ENCODE results near the gene SLC35F1.

Gene SLC35F1

DNA sequence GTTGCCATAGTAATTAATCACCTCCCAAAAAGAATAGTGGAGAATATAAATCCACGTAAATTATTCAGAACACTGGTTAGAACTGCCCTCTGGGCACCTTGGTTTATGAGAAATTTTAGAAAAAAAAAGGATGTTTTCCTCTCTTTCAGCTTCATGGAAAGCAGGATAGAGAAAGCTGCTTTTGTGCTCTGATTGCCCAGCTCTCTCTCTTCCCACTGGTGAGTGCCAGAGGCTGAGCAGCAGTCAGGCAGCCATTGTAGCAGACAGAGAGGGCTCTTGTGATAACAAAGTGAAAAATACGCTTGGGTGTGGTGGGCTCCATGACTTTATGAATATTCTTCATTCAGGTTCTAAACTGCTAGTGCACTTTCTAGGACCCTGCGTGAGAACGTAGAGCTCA lies 26.4 kb downstream of the SLC35F1 start:
- ChIA-PET CTCF (no interaction called here), POLR2A (no interaction called here)
- Histone ChIP-seq H3K4me1 (ENCODE audit: control extremely low read depth in 1 of 4, control insufficient read depth in 4 of 4, insufficient read depth in 4 of 4, low read length in 3 of 4) (no peaks in the 10 kb centered on the region), H3K27me3 (replicated peaks in 2 of 5; ENCODE audit: control insufficient read depth in 4 of 5, insufficient read depth in 5 of 5, low read length in 4 of 5) (no peaks in the 10 kb centered on the region), H3K9me3 (ENCODE audit: control extremely low read depth in 1 of 5, control insufficient read depth in 4 of 5, insufficient read depth in 2 of 5, low read depth in 1 of 5, low read length in 4 of 5) (peaks cover 0 to 13% (median 5%) of the 10 kb centered on the region in 5 experiments), H3K27ac (ENCODE audit: insufficient read depth in 1 of 2, low read depth in 1 of 2, low read length in 2 of 2, poor library complexity in 1 of 2, severe bottlenecking in 2 of 2) (no peak overlapping the region), H3K4me3 (ENCODE audit: control insufficient read depth in 1 of 7, extremely low read depth in 1 of 7, insufficient read depth in 4 of 7, low read depth in 2 of 7, low read length in 6 of 7) (no peak overlapping the region), H3K36me3 (ENCODE audit: control insufficient read depth in 4 of 4, insufficient read depth in 4 of 4, low read length in 3 of 4) (no peaks in the 10 kb centered on the region)
- 97% methylated on average over 3 of the region's 4 CpGs for WGBS (ENCODE audit: insufficient coverage)
- no peak for DNase-seq

DNA sequence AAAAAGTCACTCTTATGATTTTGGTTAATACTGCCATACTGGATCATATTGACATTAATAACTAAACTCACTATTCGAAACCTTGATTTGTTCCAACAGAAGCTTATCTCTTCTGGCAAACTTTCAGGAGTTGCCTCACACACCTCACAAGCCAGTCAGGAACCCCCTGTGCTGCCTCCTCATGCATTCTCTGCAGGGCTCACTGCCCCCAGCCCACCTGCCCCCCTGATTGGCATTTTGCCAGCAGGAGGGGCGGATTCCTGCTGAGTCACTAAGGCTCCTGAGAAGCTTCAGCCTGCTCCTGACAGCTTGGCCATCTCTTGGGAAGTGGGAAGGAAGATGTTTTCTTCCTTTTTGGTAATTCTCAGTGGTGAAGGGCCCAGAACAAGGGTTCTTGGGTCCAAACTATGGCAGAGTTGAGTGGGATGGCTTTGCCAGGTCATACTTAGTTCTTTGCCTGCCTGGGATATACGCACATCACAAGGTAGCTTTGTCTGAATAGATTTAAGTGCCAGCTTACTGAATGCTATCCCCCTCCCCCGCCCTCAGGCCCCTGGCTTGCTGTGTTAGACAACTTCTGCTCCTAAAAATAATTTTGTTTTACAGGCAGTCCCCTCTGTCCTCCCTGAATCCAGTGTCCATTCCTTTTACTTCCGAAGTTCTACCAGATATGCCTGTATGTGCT lies 31.4 kb downstream of the SLC35F1 start:
- Histone ChIP-seq H3K4me3 (ENCODE audit: control insufficient read depth in 1 of 7, extremely low read depth in 1 of 7, insufficient read depth in 4 of 7, low read depth in 2 of 7, low read length in 6 of 7) (no peak overlapping the region), H3K27ac (ENCODE audit: insufficient read depth in 1 of 2, low read depth in 1 of 2, low read length in 2 of 2, poor library complexity in 1 of 2, severe bottlenecking in 2 of 2) (no peak overlapping the region), H3K9me3 (ENCODE audit: control extremely low read depth in 1 of 5, control insufficient read depth in 4 of 5, insufficient read depth in 2 of 5, low read depth in 1 of 5, low read length in 4 of 5) (peaks cover 0 to 3% (median 0%) of the 10 kb centered on the region in 5 experiments), H3K4me1 (ENCODE audit: control extremely low read depth in 1 of 4, control insufficient read depth in 4 of 4, insufficient read depth in 4 of 4, low read length in 3 of 4) (no peaks in the 10 kb centered on the region), H3K36me3 (ENCODE audit: control insufficient read depth in 4 of 4, insufficient read depth in 4 of 4, low read length in 3 of 4) (no peaks in the 10 kb centered on the region), H3K27me3 (replicated peaks in 2 of 5; ENCODE audit: control insufficient read depth in 4 of 5, insufficient read depth in 5 of 5, low read length in 4 of 5) (no peaks in the 10 kb centered on the region)
- WGBS (ENCODE audit: insufficient coverage): 96% methylated on average over 4 of the region's 5 CpGs
- ChIA-PET POLR2A (no interaction called here), CTCF (no interaction called here)
- DNase-seq: no peak

DNA sequence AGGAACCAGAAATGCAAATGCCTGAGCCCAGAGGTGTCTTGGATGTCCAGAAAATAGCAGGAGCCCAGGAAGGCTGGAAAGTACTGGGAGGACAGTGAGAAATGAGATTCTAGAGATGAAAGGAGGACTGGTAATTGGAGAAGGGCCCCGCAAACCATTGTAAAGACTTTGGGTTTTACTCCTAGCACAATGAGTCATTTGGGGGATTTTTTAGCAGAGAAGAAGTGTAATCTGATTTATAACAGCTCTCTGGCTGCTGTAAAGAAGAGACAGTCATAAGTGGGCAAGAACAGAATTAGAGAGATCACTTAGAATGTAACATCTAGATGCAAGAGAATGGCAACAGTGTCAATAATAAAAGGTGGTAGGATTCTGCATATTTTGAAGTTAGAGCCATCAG lies 40.2 kb downstream of the SLC35F1 start:
- 100% methylated on average over 1 of the region's 1 CpG for WGBS (ENCODE audit: insufficient coverage)
- CTCF ChIA-PET: interaction anchor here (0.9 kb wide), 1 partner anchor 14 kb away, joined by 3 read pairs; no protein-coding TSS in a partner anchor
- Histone ChIP-seq H3K36me3 (ENCODE audit: control insufficient read depth in 4 of 4, insufficient read depth in 4 of 4, low read length in 3 of 4) (no peaks in the 10 kb centered on the region), H3K27ac (ENCODE audit: insufficient read depth in 1 of 2, low read depth in 1 of 2, low read length in 2 of 2, poor library complexity in 1 of 2, severe bottlenecking in 2 of 2) (no peak overlapping the region), H3K27me3 (replicated peaks in 2 of 5; ENCODE audit: control insufficient read depth in 4 of 5, insufficient read depth in 5 of 5, low read length in 4 of 5) (peaks cover 0 to 2% (median 0%) of the 10 kb centered on the region in 5 experiments), H3K9me3 (ENCODE audit: control extremely low read depth in 1 of 5, control insufficient read depth in 4 of 5, insufficient read depth in 2 of 5, low read depth in 1 of 5, low read length in 4 of 5) (no peaks in the 10 kb centered on the region), H3K4me1 (ENCODE audit: control extremely low read depth in 1 of 4, control insufficient read depth in 4 of 4, insufficient read depth in 4 of 4, low read length in 3 of 4) (no peaks in the 10 kb centered on the region), H3K4me3 (ENCODE audit: control insufficient read depth in 1 of 7, extremely low read depth in 1 of 7, insufficient read depth in 4 of 7, low read depth in 2 of 7, low read length in 6 of 7) (no peak overlapping the region)
- POLR2A ChIA-PET: no interaction called here
- DNase-seq: no peak

DNA sequence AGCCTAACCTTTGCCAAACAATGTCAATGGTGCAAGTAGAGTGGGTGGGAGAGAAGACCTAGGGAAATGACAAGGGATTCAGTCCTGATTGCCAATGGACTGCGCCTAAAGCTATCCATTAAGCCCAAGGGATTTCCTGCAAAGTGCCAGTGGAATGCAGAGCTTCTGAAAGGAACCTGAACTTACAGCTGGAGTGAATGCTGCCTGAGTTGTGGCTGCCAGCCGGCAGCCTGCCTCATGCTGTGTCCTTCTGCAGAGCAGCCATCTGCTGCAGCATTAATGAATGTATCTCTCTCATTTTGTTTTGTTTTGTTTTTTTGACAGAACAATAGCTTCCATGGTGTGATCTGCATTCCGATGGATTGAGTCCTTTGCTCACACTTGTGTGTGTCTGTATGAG lies 44.7 kb downstream of the SLC35F1 start:
- DNase-seq: no peak
- ChIA-PET POLR2A (no interaction called here), CTCF (no interaction called here)
- WGBS (ENCODE audit: insufficient coverage): 38% methylated on average over 3 of the region's 3 CpGs
- no peaks in the 10 kb centered on the region for H3K36me3 ChIP-seq (ENCODE audit: control insufficient read depth in 4 of 4, insufficient read depth in 4 of 4, low read length in 3 of 4)
- no peak overlapping the region for H3K27ac ChIP-seq (ENCODE audit: insufficient read depth in 1 of 2, low read depth in 1 of 2, low read length in 2 of 2, poor library complexity in 1 of 2, severe bottlenecking in 2 of 2)
- H3K27me3 ChIP-seq (replicated peaks in 2 of 5; ENCODE audit: control insufficient read depth in 4 of 5, insufficient read depth in 5 of 5, low read length in 4 of 5): peaks cover 0 to 2% (median 0%) of the 10 kb centered on the region in 5 experiments
- H3K9me3 ChIP-seq (ENCODE audit: control extremely low read depth in 1 of 5, control insufficient read depth in 4 of 5, insufficient read depth in 2 of 5, low read depth in 1 of 5, low read length in 4 of 5): no peaks in the 10 kb centered on the region
- no peak overlapping the region for H3K4me3 ChIP-seq (ENCODE audit: control insufficient read depth in 1 of 7, extremely low read depth in 1 of 7, insufficient read depth in 4 of 7, low read depth in 2 of 7, low read length in 6 of 7)
- H3K4me1 ChIP-seq (ENCODE audit: control extremely low read depth in 1 of 4, control insufficient read depth in 4 of 4, insufficient read depth in 4 of 4, low read length in 3 of 4): no peaks in the 10 kb centered on the region

DNA sequence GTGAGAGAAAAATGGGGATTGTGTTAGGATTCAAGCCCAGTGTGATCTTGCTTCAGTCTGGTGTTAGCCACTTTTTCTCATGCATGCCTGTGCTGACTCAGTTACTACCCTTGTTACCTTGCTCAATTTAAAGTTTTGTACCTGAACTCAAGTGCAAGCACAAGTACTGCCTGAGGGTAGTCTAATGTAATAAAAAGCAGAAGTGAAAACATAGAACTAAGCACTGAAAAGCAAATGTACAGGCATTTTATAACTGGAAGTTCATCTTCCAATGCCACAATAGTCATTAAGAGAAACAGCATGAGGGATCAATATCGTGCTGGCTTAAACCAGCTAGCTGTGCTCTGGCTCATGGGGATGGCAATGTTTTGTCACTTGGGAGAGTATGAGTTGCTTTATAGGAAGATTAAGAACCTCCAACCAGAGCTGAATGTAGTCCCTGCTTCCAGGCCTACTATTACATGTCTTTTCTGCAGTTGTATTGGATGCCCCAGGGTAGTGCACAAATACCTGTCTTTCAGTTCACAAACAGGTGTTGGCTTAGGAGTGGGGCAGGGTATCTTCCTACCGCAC lies 48.7 kb downstream of the SLC35F1 start:
- no peak overlapping the region for H3K4me3 ChIP-seq (ENCODE audit: control insufficient read depth in 1 of 7, extremely low read depth in 1 of 7, insufficient read depth in 4 of 7, low read depth in 2 of 7, low read length in 6 of 7)
- H3K36me3 ChIP-seq (ENCODE audit: control insufficient read depth in 4 of 4, insufficient read depth in 4 of 4, low read length in 3 of 4): no peaks in the 10 kb centered on the region
- H3K4me1 ChIP-seq (ENCODE audit: control extremely low read depth in 1 of 4, control insufficient read depth in 4 of 4, insufficient read depth in 4 of 4, low read length in 3 of 4): no peaks in the 10 kb centered on the region
- WGBS (ENCODE audit: insufficient coverage): 100% methylated on average over 1 of the region's 2 CpGs
- no peaks in the 10 kb centered on the region for H3K9me3 ChIP-seq (ENCODE audit: control extremely low read depth in 1 of 5, control insufficient read depth in 4 of 5, insufficient read depth in 2 of 5, low read depth in 1 of 5, low read length in 4 of 5)
- CTCF ChIA-PET: no interaction called here
- POLR2A ChIA-PET: no interaction called here
- H3K27ac ChIP-seq (ENCODE audit: insufficient read depth in 1 of 2, low read depth in 1 of 2, low read length in 2 of 2, poor library complexity in 1 of 2, severe bottlenecking in 2 of 2): no peak overlapping the region
- H3K27me3 ChIP-seq (replicated peaks in 2 of 5; ENCODE audit: control insufficient read depth in 4 of 5, insufficient read depth in 5 of 5, low read length in 4 of 5): peaks cover 0 to 2% (median 0%) of the 10 kb centered on the region in 5 experiments
- DNase-seq: no peak

DNA sequence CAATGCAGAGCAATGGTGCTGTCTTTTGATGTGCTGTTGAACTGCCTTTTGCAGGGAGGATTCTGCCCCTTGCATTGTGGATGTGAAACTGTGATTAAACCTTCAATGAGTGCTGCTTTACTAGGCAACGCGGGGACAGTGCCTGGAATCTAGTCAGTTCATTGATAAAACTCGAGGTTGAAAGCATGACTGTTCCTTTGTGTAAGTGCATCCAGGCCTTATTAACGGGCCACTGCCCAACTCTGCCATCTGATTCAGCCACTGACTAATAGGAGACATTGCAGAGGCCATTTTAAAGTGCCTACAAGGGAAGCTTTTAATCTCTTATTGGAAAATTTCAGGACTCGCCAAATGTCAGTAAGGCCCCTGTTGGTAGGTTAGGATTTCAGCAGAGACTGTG lies 49.3 kb downstream of the SLC35F1 start:
- ChIA-PET CTCF (no interaction called here), POLR2A (no interaction called here)
- no peak for DNase-seq
- 93% methylated on average over 5 of the region's 5 CpGs for WGBS (ENCODE audit: insufficient coverage)
- H3K4me1 ChIP-seq (ENCODE audit: control extremely low read depth in 1 of 4, control insufficient read depth in 4 of 4, insufficient read depth in 4 of 4, low read length in 3 of 4): no peaks in the 10 kb centered on the region
- H3K27me3 ChIP-seq (replicated peaks in 2 of 5; ENCODE audit: control insufficient read depth in 4 of 5, insufficient read depth in 5 of 5, low read length in 4 of 5): peaks cover 0 to 6% (median 0%) of the 10 kb centered on the region in 5 experiments
- no peaks in the 10 kb centered on the region for H3K9me3 ChIP-seq (ENCODE audit: control extremely low read depth in 1 of 5, control insufficient read depth in 4 of 5, insufficient read depth in 2 of 5, low read depth in 1 of 5, low read length in 4 of 5)
- H3K36me3 ChIP-seq (ENCODE audit: control insufficient read depth in 4 of 4, insufficient read depth in 4 of 4, low read length in 3 of 4): no peaks in the 10 kb centered on the region
- H3K4me3 ChIP-seq (ENCODE audit: control insufficient read depth in 1 of 7, extremely low read depth in 1 of 7, insufficient read depth in 4 of 7, low read depth in 2 of 7, low read length in 6 of 7): no peak overlapping the region
- no peak overlapping the region for H3K27ac ChIP-seq (ENCODE audit: insufficient read depth in 1 of 2, low read depth in 1 of 2, low read length in 2 of 2, poor library complexity in 1 of 2, severe bottlenecking in 2 of 2)

DNA sequence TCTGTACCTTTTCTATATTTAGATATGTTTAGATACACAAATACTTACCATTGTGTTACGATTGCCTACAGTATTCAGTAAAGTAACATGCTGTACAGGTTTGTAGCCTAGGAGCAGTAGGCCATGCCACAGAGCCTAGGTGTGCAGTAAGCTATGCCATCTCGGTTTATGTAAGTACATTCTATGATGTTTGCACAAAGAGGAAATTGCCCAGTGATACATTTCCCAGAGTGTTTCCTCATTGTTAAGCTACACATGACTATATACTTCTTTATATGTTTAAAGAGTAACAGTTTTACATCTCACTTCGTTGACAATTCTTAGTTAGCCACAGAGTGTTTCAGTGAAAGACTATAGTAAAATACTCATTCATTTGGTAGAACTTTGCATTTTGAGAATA lies 51.5 kb downstream of the SLC35F1 start:
- no CpG with 5 or more reads among the region's 3 CpGs for WGBS (ENCODE audit: insufficient coverage)
- no peaks in the 10 kb centered on the region for H3K36me3 ChIP-seq (ENCODE audit: control insufficient read depth in 4 of 4, insufficient read depth in 4 of 4, low read length in 3 of 4)
- H3K9me3 ChIP-seq (ENCODE audit: control extremely low read depth in 1 of 5, control insufficient read depth in 4 of 5, insufficient read depth in 2 of 5, low read depth in 1 of 5, low read length in 4 of 5): no peaks in the 10 kb centered on the region
- H3K4me3 ChIP-seq (ENCODE audit: control insufficient read depth in 1 of 7, extremely low read depth in 1 of 7, insufficient read depth in 4 of 7, low read depth in 2 of 7, low read length in 6 of 7): no peak overlapping the region
- POLR2A ChIA-PET: no interaction called here
- H3K27ac ChIP-seq (ENCODE audit: insufficient read depth in 1 of 2, low read depth in 1 of 2, low read length in 2 of 2, poor library complexity in 1 of 2, severe bottlenecking in 2 of 2): no peak overlapping the region
- H3K27me3 ChIP-seq (replicated peaks in 2 of 5; ENCODE audit: control insufficient read depth in 4 of 5, insufficient read depth in 5 of 5, low read length in 4 of 5): peaks cover 0 to 6% (median 0%) of the 10 kb centered on the region in 5 experiments
- DNase-seq: no peak
- CTCF ChIA-PET: interaction anchor here (1.0 to 1.4 kb wide), 2 partner anchors 13 to 17 kb away, joined by 3 to 6 read pairs; no protein-coding TSS in a partner anchor
- H3K4me1 ChIP-seq (ENCODE audit: control extremely low read depth in 1 of 4, control insufficient read depth in 4 of 4, insufficient read depth in 4 of 4, low read length in 3 of 4): no peaks in the 10 kb centered on the region

All from common myeloid progenitor, CD34-positive (primary cell).